ENCODE data around the gene AADAT.

AADAT gene

GRCh38 chr4:170035231-170035630, 54.5 kb downstream of the AADAT start:
- Histone ChIP-seq H3K9ac (ENCODE audit: low read depth, low read length) (no peak overlapping the region), H3K9me3 (ENCODE audit: control insufficient read depth, insufficient read depth, low read length) (no peaks in the 10 kb centered on the region), H3K4me1 (ENCODE audit: insufficient read depth, low read length) (no peaks in the 10 kb centered on the region), H3K36me3 (ENCODE audit: insufficient read depth, low read length) (no peaks in the 10 kb centered on the region)

- Histone ChIP-seq H3K9ac (ENCODE audit: low read depth, low read length) (no peak overlapping the region), H3K9me3 (ENCODE audit: control insufficient read depth, insufficient read depth, low read length) (no peaks in the 10 kb centered on the region)
Observed at GRCh38 chr4:170033999-170034398, 55.8 kb downstream of the AADAT start.

GRCh38 chr4:170030121-170030520, 59.6 kb downstream of the AADAT start:
- Histone ChIP-seq H3K9me3 (ENCODE audit: control insufficient read depth, insufficient read depth, low read length) (no peaks in the 10 kb centered on the region), H3K9ac (ENCODE audit: low read depth, low read length) (no peak overlapping the region), H3K36me3 (ENCODE audit: insufficient read depth, low read length) (no peaks in the 10 kb centered on the region), H3K4me1 (ENCODE audit: insufficient read depth, low read length) (no peaks in the 10 kb centered on the region)

More at GRCh38 chr4:170033999-170034398, 55.8 kb downstream of the AADAT start:
- Histone ChIP-seq H3K4me1 (ENCODE audit: insufficient read depth, low read length) (no peaks in the 10 kb centered on the region), H3K36me3 (ENCODE audit: insufficient read depth, low read length) (no peaks in the 10 kb centered on the region)

GRCh38 chr4:170027181-170027829, 62.5 kb downstream of the AADAT start:
- Histone ChIP-seq H3K36me3 (ENCODE audit: insufficient read depth, low read length) (no peaks in the 10 kb centered on the region; the same call in 1 of the 2 replicates), H3K4me1 (ENCODE audit: insufficient read depth, low read length) (peaks cover 5% of the 10 kb centered on the region; the same call in 1 of the 2 replicates), H3K9me3 (ENCODE audit: control insufficient read depth, insufficient read depth, low read length) (no peaks in the 10 kb centered on the region), H3K9ac (ENCODE audit: low read depth, low read length) (peak overlapping the region; percentile 97)

- Histone ChIP-seq H3K9me3 (ENCODE audit: control insufficient read depth, insufficient read depth, low read length) (no peaks in the 10 kb centered on the region), H3K9ac (ENCODE audit: low read depth, low read length) (peak within 1 kb of the TSS; percentile 97), H3K4me1 (ENCODE audit: insufficient read depth, low read length) (peaks cover 5% of the 10 kb centered on the region; the same call in 1 of the 2 replicates), H3K36me3 (ENCODE audit: insufficient read depth, low read length) (no peaks in the 10 kb centered on the region; the same call in 1 of the 2 replicates)
Observed at GRCh38 chr4:170026253-170027021, 63.3 kb downstream of the AADAT start, which contains the start of gene MFAP3L. TSS of gene MFAP3L (minus strand) at chr4:170026395. CDS start at chr4:170005877, 20,518 bp downstream.

- no peaks in the 10 kb centered on the region for H3K9me3 ChIP-seq (ENCODE audit: control insufficient read depth, insufficient read depth, low read length)
- peaks cover 5% of the 10 kb centered on the region; the same call in 1 of the 2 replicates for H3K4me1 ChIP-seq (ENCODE audit: insufficient read depth, low read length)
- peak overlapping the region; percentile 97 for H3K9ac ChIP-seq (ENCODE audit: low read depth, low read length)
- H3K36me3 ChIP-seq (ENCODE audit: insufficient read depth, low read length): no peaks in the 10 kb centered on the region; the same call in 1 of the 2 replicates
Observed at GRCh38 chr4:170025523-170026252, 64.1 kb downstream of the AADAT start.

GRCh38 chr4:170022211-170022610, 67.5 kb downstream of the AADAT start:
- Histone ChIP-seq H3K9me3 (ENCODE audit: control insufficient read depth, insufficient read depth, low read length) (no peaks in the 10 kb centered on the region), H3K4me1 (ENCODE audit: insufficient read depth, low read length) (peaks cover 5% of the 10 kb centered on the region; the same call in 1 of the 2 replicates), H3K36me3 (ENCODE audit: insufficient read depth, low read length) (no peaks in the 10 kb centered on the region; the same call in 1 of the 2 replicates), H3K9ac (ENCODE audit: low read depth, low read length) (no peak overlapping the region)

GRCh38 chr4:170017252-170017651, 72.5 kb downstream of the AADAT start:
- H3K4me1 ChIP-seq (ENCODE audit: insufficient read depth, low read length): no peaks in the 10 kb centered on the region
- no peak overlapping the region for H3K9ac ChIP-seq (ENCODE audit: low read depth, low read length)
- H3K36me3 ChIP-seq (ENCODE audit: insufficient read depth, low read length): no peaks in the 10 kb centered on the region
- no peaks in the 10 kb centered on the region for H3K9me3 ChIP-seq (ENCODE audit: control insufficient read depth, insufficient read depth, low read length)

- Histone ChIP-seq H3K9me3 (ENCODE audit: control insufficient read depth, insufficient read depth, low read length) (no peaks in the 10 kb centered on the region; the same call in 1 of the 2 replicates), H3K4me1 (ENCODE audit: insufficient read depth, low read length) (no peaks in the 10 kb centered on the region), H3K36me3 (ENCODE audit: insufficient read depth, low read length) (no peaks in the 10 kb centered on the region), H3K9ac (ENCODE audit: low read depth, low read length) (no peak overlapping the region)
Observed at GRCh38 chr4:170015285-170015684, 74.5 kb downstream of the AADAT start.

GRCh38 chr4:170014359-170015011, 75.3 kb downstream of the AADAT start:
- Histone ChIP-seq H3K4me1 (ENCODE audit: insufficient read depth, low read length) (no peaks in the 10 kb centered on the region), H3K36me3 (ENCODE audit: insufficient read depth, low read length) (no peaks in the 10 kb centered on the region), H3K9me3 (ENCODE audit: control insufficient read depth, insufficient read depth, low read length) (no peaks in the 10 kb centered on the region; the same call in 1 of the 2 replicates), H3K9ac (ENCODE audit: low read depth, low read length) (no peak overlapping the region)

- no peak overlapping the region for H3K9ac ChIP-seq (ENCODE audit: low read depth, low read length)
- no peaks in the 10 kb centered on the region for H3K36me3 ChIP-seq (ENCODE audit: insufficient read depth, low read length)
- no peaks in the 10 kb centered on the region; the same call in 1 of the 2 replicates for H3K9me3 ChIP-seq (ENCODE audit: control insufficient read depth, insufficient read depth, low read length)
Observed at GRCh38 chr4:170012629-170012958, 77.2 kb downstream of the AADAT start.

GRCh38 chr4:170011921-170012628, 77.7 kb downstream of the AADAT start:
- Histone ChIP-seq H3K9ac (ENCODE audit: low read depth, low read length) (no peak overlapping the region), H3K9me3 (ENCODE audit: control insufficient read depth, insufficient read depth, low read length) (no peaks in the 10 kb centered on the region; the same call in 1 of the 2 replicates), H3K36me3 (ENCODE audit: insufficient read depth, low read length) (no peaks in the 10 kb centered on the region), H3K4me1 (ENCODE audit: insufficient read depth, low read length) (no peaks in the 10 kb centered on the region)

More at GRCh38 chr4:170012629-170012958, 77.2 kb downstream of the AADAT start:
- H3K4me1 ChIP-seq (ENCODE audit: insufficient read depth, low read length): no peaks in the 10 kb centered on the region

Measured in ES-I3 (cell line).